ENCODE results near the gene EIF1AD. TPM values are rescaled to one million over a fixed set of nuclear protein-coding genes. Genes with fewer than 3 reads are reported as not detected.

The EIF1AD gene
- total RNA-seq, 1 experiment from 2014 or later = 55.1 TPM

- no peak overlapping the region for H3K4me3 Mint-ChIP-seq (ENCODE audit: low read depth, unreplicated experiment)
- intact Hi-C loops (cut with micrococcal nuclease; ENCODE audit: unreplicated experiment) = no loop called here
- no peak for DNase-seq
- CTCF ChIA-PET = interaction anchor here (0.5 to 1.2 kb wide), 2 partner anchors 70 to 273 kb away, joined by 3 to 5 read pairs; no protein-coding TSS in a partner anchor
- H3K27me3 Mint-ChIP-seq (ENCODE audit: unreplicated experiment) = no peaks in the 10 kb centered on the region
- H3K36me3 Mint-ChIP-seq (ENCODE audit: insufficient read depth, unreplicated experiment) = peaks cover 53% of the 10 kb centered on the region
- no peak for TF ChIP-seq CTCF (IDR thresholded peaks at IDR 0.05; ENCODE audit: unreplicated experiment)
- no TSS peak for BruUV-seq (replicated peaks)
- H3K9me3 Mint-ChIP-seq (ENCODE audit: low read depth, unreplicated experiment) = no peaks in the 10 kb centered on the region
- H3K27ac Mint-ChIP-seq (ENCODE audit: unreplicated experiment) = no peak overlapping the region
- H3K4me1 Mint-ChIP-seq (ENCODE audit: low read depth, unreplicated experiment) = no peaks in the 10 kb centered on the region
These were observed 22.6 kb downstream of the EIF1AD start for GRCh38 chr11:65979261-65979759.

DNA sequence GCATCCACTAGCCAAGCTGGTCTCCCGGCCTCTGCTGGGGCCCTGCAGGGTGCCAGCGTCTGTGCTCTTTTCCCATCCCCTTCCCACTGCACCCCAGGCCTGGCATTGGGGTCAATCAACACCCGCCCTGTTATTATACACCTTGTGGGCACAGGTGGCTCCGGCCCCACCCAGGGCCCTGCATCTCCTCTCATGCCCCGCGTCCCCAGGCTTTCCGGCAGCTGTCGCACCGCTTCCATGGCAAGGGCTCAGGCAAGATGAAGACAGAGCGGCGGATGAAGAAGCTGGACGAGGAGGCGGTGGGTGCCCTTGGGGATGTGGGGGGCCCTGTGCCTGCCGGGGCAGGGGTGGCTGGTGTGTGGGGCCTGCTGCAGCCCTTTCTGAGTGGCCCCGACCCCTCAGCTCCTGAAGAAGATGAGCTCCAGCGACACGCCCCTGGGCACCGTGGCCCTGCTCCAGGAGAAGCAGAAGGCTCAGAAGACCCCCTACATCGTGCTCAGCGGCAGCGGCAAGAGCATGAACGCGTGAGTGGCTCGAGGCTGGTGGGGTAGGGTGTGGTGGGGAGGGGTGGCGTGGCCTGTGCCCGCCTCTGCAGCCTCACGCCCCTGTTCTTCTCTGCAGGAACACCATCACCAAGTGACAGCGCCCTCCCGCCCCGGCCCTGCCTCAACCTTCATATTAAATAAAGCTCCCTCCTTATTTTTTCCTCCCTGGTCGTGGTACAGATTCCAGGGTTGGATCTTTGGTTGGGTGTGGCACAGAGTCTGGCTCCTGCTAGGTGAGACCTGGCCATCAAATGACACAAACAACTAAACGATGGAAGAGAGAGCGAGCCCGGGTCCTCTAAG is 23.3 kb downstream of the EIF1AD start:
- DNase-seq = no peak
- no TSS peak for BruUV-seq (replicated peaks)
- CTCF ChIA-PET = interaction anchor here (0.5 to 1.2 kb wide), 2 partner anchors 69 to 272 kb away, joined by 3 to 5 read pairs; no protein-coding TSS in a partner anchor
- Mint-ChIP-seq H3K9me3 (ENCODE audit: low read depth, unreplicated experiment) (no peaks in the 10 kb centered on the region), H3K4me1 (ENCODE audit: low read depth, unreplicated experiment) (no peaks in the 10 kb centered on the region), H3K27ac (ENCODE audit: unreplicated experiment) (no peak overlapping the region), H3K36me3 (ENCODE audit: insufficient read depth, unreplicated experiment) (peaks cover 55% of the 10 kb centered on the region), H3K27me3 (ENCODE audit: unreplicated experiment) (no peaks in the 10 kb centered on the region), H3K4me3 (ENCODE audit: low read depth, unreplicated experiment) (no peak overlapping the region)
- no peak for TF ChIP-seq CTCF (IDR thresholded peaks at IDR 0.05; ENCODE audit: unreplicated experiment)
- intact Hi-C loops (cut with micrococcal nuclease; ENCODE audit: unreplicated experiment) = no loop called here

DNA sequence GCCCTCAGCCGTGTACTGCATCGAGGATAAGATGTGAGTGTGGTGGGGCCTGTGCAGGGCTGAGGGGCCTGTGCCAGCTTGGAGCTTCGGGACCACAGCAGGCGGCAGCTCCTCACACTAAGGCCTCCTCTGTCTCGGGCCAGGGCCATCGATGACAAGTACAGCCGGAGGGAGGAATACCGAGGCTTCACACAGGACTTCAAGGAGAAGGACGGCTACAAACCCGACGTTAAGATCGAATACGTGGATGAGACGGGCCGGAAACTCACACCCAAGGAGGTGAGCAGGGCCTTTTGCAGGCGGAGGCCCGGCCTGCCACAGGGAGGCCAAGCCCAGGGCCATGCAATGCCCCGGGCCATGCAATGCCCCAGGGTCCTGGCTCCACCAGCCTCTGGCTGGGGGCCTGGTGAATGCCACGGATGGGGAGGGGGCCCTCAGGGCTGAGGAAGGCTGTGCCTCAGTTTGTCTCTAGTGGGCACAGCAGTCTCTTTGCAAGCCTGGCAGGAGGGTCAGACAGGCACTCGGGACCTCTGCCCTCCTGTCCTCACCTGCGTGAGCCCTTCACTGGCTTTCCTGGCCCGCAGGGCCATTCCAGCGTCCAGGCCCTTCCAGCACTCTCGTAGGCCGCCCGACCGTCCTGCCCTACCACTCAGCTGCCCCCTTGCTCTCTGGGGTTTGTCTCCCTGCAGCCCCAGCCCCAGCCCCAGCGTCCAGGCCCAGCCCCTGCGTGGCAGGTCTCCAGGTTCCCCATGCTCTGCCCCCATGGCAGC is 24.2 kb downstream of the EIF1AD start:
- peaks cover 8% of the 10 kb centered on the region for H3K4me1 Mint-ChIP-seq (ENCODE audit: low read depth, unreplicated experiment)
- CTCF ChIA-PET = no interaction called here
- peaks cover 63% of the 10 kb centered on the region for H3K36me3 Mint-ChIP-seq (ENCODE audit: insufficient read depth, unreplicated experiment)
- TF ChIP-seq CTCF (IDR thresholded peaks at IDR 0.05; ENCODE audit: unreplicated experiment) = no peak
- BruUV-seq (replicated peaks) = no TSS peak
- no peak overlapping the region for H3K27ac Mint-ChIP-seq (ENCODE audit: unreplicated experiment)
- no peaks in the 10 kb centered on the region for H3K27me3 Mint-ChIP-seq (ENCODE audit: unreplicated experiment)
- no peak overlapping the region for H3K4me3 Mint-ChIP-seq (ENCODE audit: low read depth, unreplicated experiment)
- H3K9me3 Mint-ChIP-seq (ENCODE audit: low read depth, unreplicated experiment) = no peaks in the 10 kb centered on the region
- DNase-seq = no peak
- intact Hi-C loops (cut with micrococcal nuclease; ENCODE audit: unreplicated experiment) = no loop called here

GRCh38 chr11:65976216-65977176 is 25.5 kb downstream of the EIF1AD start:
- Mint-ChIP-seq H3K9me3 (ENCODE audit: low read depth, unreplicated experiment) (no peaks in the 10 kb centered on the region), H3K4me3 (ENCODE audit: low read depth, unreplicated experiment) (no peak overlapping the region), H3K27ac (ENCODE audit: unreplicated experiment) (peak overlapping the region; percentile 30), H3K27me3 (ENCODE audit: unreplicated experiment) (no peaks in the 10 kb centered on the region), H3K36me3 (ENCODE audit: insufficient read depth, unreplicated experiment) (peaks cover 63% of the 10 kb centered on the region), H3K4me1 (ENCODE audit: low read depth, unreplicated experiment) (peaks cover 8% of the 10 kb centered on the region)
- CTCF ChIA-PET = interaction anchor here (1.9 kb wide), 1 partner anchor 86 kb away, joined by 4 read pairs; the partner anchor contains the start of gene CCDC85B
- intact Hi-C loops (cut with micrococcal nuclease; ENCODE audit: unreplicated experiment) = no loop called here
- TF ChIP-seq CTCF (IDR thresholded peaks at IDR 0.05; ENCODE audit: unreplicated experiment) = no peak
- BruUV-seq (replicated peaks) = no TSS peak
- no peak for DNase-seq
